OCI-LY3 (cell line): ENCODE measurements around the gene STPG4.

Experiments
- EZH2phosphoT487 ChIP-seq: fragments of 200-600 bp; shearing (Covaris generic); IDR thresholded peaks from 2 replicates; pipeline ENCODE4 v1.6.1; 2018; ENCODE audit warnings: antibody characterized with exemption, mixed run types, low read depth
- TF ChIP-seq, protein P1 (sequence below): fragments of 200-600, 300-600 bp; sonication (generic); IDR thresholded peaks from 2 replicates; pipeline ENCODE4 v1.5.1; 2014; ENCODE audit warnings: antibody characterized with exemption, low read length, low read depth

DNA sequence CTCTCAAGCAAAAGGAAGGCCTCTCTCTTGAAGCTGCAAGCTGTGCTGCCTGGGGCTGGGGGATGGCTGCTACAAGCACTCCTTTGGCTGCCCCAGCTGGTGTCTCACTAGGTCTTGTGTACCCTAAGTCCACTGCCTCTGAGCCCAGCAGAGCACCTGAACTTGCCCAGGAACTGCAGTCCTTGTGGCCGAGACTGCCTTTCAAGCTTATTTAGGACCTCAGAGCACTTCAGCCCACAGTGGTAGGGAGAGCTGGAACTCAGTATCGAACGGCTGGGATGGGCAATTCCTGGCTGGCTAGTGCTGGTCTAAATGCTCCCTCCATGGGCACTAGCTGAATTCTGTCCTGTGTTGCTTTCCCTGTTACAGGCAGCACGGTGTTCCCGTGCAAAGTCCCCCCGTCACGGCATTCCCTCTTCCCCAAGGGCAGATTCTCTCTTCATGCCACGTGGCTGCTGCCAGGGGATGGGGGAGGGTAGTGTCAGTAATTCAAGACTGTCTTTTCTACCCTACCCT, 25.9 kb downstream of the STPG4 start:
- TF ChIP-seq, protein P1, sequence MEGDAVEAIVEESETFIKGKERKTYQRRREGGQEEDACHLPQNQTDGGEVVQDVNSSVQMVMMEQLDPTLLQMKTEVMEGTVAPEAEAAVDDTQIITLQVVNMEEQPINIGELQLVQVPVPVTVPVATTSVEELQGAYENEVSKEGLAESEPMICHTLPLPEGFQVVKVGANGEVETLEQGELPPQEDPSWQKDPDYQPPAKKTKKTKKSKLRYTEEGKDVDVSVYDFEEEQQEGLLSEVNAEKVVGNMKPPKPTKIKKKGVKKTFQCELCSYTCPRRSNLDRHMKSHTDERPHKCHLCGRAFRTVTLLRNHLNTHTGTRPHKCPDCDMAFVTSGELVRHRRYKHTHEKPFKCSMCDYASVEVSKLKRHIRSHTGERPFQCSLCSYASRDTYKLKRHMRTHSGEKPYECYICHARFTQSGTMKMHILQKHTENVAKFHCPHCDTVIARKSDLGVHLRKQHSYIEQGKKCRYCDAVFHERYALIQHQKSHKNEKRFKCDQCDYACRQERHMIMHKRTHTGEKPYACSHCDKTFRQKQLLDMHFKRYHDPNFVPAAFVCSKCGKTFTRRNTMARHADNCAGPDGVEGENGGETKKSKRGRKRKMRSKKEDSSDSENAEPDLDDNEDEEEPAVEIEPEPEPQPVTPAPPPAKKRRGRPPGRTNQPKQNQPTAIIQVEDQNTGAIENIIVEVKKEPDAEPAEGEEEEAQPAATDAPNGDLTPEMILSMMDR = no peak
- no peak for TF ChIP-seq EZH2phosphoT487
